Measurements from ENCODE around the gene APH1B.

GRCh38 chr15:63352808-63353207 is 75.4 kb downstream of the APH1B start:
- no peak for TF ChIP-seq CTCF (conservative IDR thresholded peaks at IDR 0.05; ENCODE audit: low read depth, low read length)
- no peak for TF ChIP-seq EZH2 (IDR thresholded peaks at IDR 0.05; ENCODE audit: borderline replicate concordance, low read depth, low read length, poor library complexity, severe bottlenecking)
